ENCODE results near the gene CRMP1. TPM values are rescaled to one million over a fixed set of nuclear protein-coding genes. Genes with fewer than 3 reads are reported as not detected.

CRMP1 gene
- total and polyA plus RNA-seq, 2 of the 4 experiments (the other 2 are of a cell fraction), result 4.1 to 7.4 TPM

DNA sequence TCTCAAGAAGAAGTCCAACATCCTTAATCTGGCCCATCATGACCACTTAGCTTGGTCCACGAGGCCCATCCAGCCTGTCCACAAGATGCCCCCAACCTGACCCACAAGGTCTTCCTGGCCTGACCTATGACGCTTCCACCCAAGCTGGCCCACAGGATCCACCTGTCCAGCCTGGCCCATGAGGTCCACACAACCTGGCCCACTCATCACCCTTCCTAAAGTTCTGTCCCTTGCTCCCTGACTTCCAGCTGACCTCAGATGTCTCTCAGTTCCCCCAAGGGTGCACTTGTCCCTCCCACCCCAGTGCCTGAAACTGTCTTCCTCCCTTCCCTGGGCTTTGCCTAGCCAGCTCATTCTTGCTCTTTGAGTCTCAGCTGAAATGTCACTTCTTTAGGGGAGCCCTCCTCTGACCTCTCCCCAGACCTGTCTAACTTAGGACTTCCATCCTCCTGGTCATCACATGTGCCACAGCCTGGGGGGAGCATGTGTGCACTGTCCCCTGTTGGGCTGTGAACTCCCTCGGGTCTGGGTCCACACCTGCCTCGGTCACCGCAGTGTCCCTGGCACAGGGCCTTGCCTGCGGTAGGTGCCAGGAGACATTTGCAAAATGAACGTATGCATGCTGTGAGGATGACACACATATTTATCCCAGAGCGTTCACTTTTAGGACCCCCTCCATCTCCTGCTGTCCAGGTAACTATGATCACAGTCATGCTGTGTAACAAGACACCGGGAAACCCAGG lies 120.2 kb downstream of the CRMP1 start (continued):
- TF ChIP-seq ELK1 (IDR thresholded peaks at IDR 0.05; ENCODE audit: borderline replicate concordance, low read depth, low read length), result no peak

Small RNA genes lying within 50 kb of the gene (microRNA-seq; reads per million reads assigned to microRNA genes)
- 0 reads per million in 2 experiments for gene MIR378D1 (ENCODE audit: insufficient read depth in 1 of 2, insufficient read length in 1 of 2, unreplicated experiment in 1 of 2)

Small RNA genes lying within 50 kb of the gene (small RNA-seq; reads per million reads assigned to genes)
- gene MIR378D1, result 0 reads per million in 5 experiments

Other genes with a start within 250 kb of the CRMP1 start
- 5.8 and 5.9 TPM in 2 replicates for gene EVC2, start 184.5 kb downstream of the CRMP1 start, total RNA-seq (2012; rRNA removed)
- gene EVC2, start 184.5 kb downstream of the CRMP1 start, polyA plus RNA-seq (2012; rRNA removed), result 2.4 and 2.7 TPM in 2 replicates
- gene EVC, start 181.9 kb downstream of the CRMP1 start, total RNA-seq (2012; rRNA removed), result 15.3 and 16.8 TPM in 2 replicates
- 18.8 and 18.9 TPM in 2 replicates for gene EVC, start 181.9 kb downstream of the CRMP1 start, polyA plus RNA-seq (2012; rRNA removed)
- gene C4orf50, start 125.3 kb upstream of the CRMP1 start, total RNA-seq (2012; rRNA removed), result not detected in 2 replicates
- not detected in 2 replicates for gene C4orf50, start 125.3 kb upstream of the CRMP1 start, polyA plus RNA-seq (2012; rRNA removed)